Suprapubic skin (tissue), 4 donors: ENCODE results near the gene TTC38. TPM values are rescaled to one million over a fixed set of nuclear protein-coding genes. Genes with fewer than 3 reads are reported as not detected.

ENCODE experiments used
- DNase-seq, 2 donors: peaks; one replicate each; pipeline ENCODE4 v3.0.0-alpha.2; 2019; ENCODE audit warnings: low spot score in 2 of 2
- H3K27ac ChIP-seq: fragments of 200-600 bp; sonication (generic); one replicate; pipeline ENCODE4 v1.5.1; 2019
- H3K27me3 ChIP-seq: fragments of 200-600 bp; sonication (generic); one replicate; pipeline ENCODE4 v1.5.1; 2019
- H3K36me3 ChIP-seq: fragments of 200-600 bp; sonication (generic); one replicate; pipeline ENCODE4 v1.5.1; 2019
- H3K4me1 ChIP-seq: fragments of 200-600 bp; sonication (generic); one replicate; pipeline ENCODE4 v1.5.1; 2019
- H3K4me3 ChIP-seq: fragments of 200-600 bp; sonication (generic); one replicate; pipeline ENCODE4 v1.5.1; 2019; ENCODE audit warnings: mild to moderate bottlenecking
- H3K9me3 ChIP-seq: fragments of 200-600 bp; sonication (generic); one replicate; pipeline ENCODE4 v1.5.1; 2019
- EP300 ChIP-seq: sonication (generic); formaldehyde crosslinking; IDR thresholded peaks from one replicate; pipeline ENCODE4 v1.6.1; 2017; ENCODE audit warnings: antibody characterized with exemption
- POLR2A ChIP-seq, 2 donors: fragments of 450-650 bp; IDR thresholded peaks; one replicate each; pipeline ENCODE4 v1.6.1; 2017; ENCODE audit warnings: antibody characterized with exemption in 2 of 2, mild to moderate bottlenecking in 2 of 2, moderate library complexity in 2 of 2
- POLR2AphosphoS5 ChIP-seq, 3 donors: sonication (generic); formaldehyde crosslinking; IDR thresholded peaks; one replicate each; pipeline ENCODE4 v1.6.1; 2017; ENCODE audit warnings: antibody characterized with exemption in 3 of 3
- WGBS: methylation state at CpG from one replicate; pipeline ENCODE4 v1.1.5; 2018; 5-methylcytosine and 5-hydroxymethylcytosine counted together
- total RNA-seq, 4 donors: library from RNA; depleted of rRNA; stranded (reverse); fragments of >200 nt; gene quantifications; one replicate each; pipeline ENCODE4 v1.1.0, GENCODE V29; 2016
- TF ChIP-seq, protein P1 (sequence below), 2 donors: fragments of 200-600 bp in 1 of 2; fragments of 450-650 bp in 1 of 2; sonication (generic) in 1 of 2; IDR thresholded peaks; one replicate each; pipeline ENCODE4 v1.5.1; 2016 to 2019; ENCODE audit warnings: antibody characterized with exemption in 2 of 2, mild to moderate bottlenecking in 1 of 2, moderate library complexity in 1 of 2

The TTC38 gene
- total RNA-seq, 4 donors from 2014 or later, result 18.6 to 42.6 (median 35.4) TPM

- WGBS, result 81% methylated on average over 2 of the region's 2 CpGs
- H3K27ac ChIP-seq, result no peak overlapping the region
- TF ChIP-seq, protein P1, sequence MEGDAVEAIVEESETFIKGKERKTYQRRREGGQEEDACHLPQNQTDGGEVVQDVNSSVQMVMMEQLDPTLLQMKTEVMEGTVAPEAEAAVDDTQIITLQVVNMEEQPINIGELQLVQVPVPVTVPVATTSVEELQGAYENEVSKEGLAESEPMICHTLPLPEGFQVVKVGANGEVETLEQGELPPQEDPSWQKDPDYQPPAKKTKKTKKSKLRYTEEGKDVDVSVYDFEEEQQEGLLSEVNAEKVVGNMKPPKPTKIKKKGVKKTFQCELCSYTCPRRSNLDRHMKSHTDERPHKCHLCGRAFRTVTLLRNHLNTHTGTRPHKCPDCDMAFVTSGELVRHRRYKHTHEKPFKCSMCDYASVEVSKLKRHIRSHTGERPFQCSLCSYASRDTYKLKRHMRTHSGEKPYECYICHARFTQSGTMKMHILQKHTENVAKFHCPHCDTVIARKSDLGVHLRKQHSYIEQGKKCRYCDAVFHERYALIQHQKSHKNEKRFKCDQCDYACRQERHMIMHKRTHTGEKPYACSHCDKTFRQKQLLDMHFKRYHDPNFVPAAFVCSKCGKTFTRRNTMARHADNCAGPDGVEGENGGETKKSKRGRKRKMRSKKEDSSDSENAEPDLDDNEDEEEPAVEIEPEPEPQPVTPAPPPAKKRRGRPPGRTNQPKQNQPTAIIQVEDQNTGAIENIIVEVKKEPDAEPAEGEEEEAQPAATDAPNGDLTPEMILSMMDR (IDR thresholded peaks at IDR 0.05), result no peak
- TF ChIP-seq POLR2AphosphoS5 (IDR thresholded peaks at IDR 0.05), result no peak
- no peak for TF ChIP-seq EP300
- no peak for TF ChIP-seq POLR2A (IDR thresholded peaks at IDR 0.05)
Measured at GRCh38 chr22:46294784-46295183, 27.0 kb downstream of the TTC38 start.

GRCh38 chr22:46295277-46295971 lies 27.6 kb downstream of the TTC38 start:
- peak overlapping the region; percentile 87 for H3K27ac ChIP-seq
- peaks cover 16% of the 10 kb centered on the region for H3K36me3 ChIP-seq
- DNase-seq, result no peak
- TF ChIP-seq, protein P1 (IDR thresholded peaks at IDR 0.05), result no peak
- TF ChIP-seq POLR2AphosphoS5 (IDR thresholded peaks at IDR 0.05) (no peak), POLR2A (IDR thresholded peaks at IDR 0.05) (no peak), EP300 (no peak)
- H3K4me3 ChIP-seq, result peak overlapping the region; percentile 64
- no peaks in the 10 kb centered on the region for H3K27me3 ChIP-seq
- peaks cover 39% of the 10 kb centered on the region for H3K4me1 ChIP-seq
- no peaks in the 10 kb centered on the region for H3K9me3 ChIP-seq
- 61% methylated on average over 2 of the region's 4 CpGs for WGBS

More at GRCh38 chr22:46294784-46295183, 27.0 kb downstream of the TTC38 start:
- Histone ChIP-seq H3K9me3 (no peaks in the 10 kb centered on the region), H3K4me1 (peaks cover 46% of the 10 kb centered on the region), H3K27me3 (no peaks in the 10 kb centered on the region), H3K4me3 (no peak overlapping the region), H3K36me3 (peaks cover 17% of the 10 kb centered on the region)
- DNase-seq, result no peak

DNA sequence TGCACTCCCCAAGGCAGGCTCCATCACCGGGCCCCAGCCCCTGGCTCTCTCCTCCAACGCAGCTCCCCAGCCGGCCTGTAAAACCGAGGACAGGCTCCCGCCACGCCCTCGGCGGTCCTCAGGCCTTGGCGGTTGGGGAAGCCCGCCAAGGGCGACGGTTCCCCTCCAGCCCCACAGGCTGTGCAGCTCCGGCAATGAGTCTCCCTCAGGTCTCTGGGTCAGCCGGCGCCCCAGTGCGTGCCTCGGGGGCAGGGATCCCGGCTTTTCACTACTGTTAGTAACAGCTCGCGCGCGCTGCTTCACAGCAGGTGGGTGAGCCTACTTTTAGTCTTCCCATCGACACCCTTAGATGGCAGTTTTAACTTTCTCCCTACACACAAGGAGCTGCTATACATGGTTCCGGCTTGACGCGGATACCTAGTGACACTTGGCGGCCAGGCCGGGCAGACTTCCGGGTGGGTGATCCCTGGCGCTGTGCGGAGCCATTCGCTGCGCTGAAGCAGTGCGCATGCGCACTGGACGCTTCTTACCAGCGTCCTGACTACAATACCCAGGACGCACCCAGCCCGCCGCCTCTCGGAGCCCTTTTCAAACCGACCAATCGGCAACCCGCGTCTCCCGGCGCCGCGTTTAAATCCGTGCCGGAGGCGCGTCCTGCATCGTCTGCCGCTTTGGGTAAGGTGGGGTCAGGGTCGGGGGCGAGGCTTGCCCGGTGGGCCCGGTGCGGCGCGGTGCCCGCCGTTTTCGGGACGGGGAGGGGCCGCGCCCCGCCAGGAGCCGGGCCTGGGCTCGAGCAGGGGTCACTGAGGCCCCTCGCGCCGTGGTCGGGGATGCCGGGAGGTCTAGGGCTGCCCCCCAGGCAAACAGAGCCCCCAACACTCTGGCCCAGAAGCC lies 28.7 kb downstream of the TTC38 start, which contains the start of gene GTSE1:
TSS of gene GTSE1 (plus strand) at position 614 of the 894 bp plus-strand sequence. CDS start 531 bp downstream, outside the sequence.
- no peaks in the 10 kb centered on the region for H3K27me3 ChIP-seq
- TF ChIP-seq POLR2AphosphoS5 (IDR thresholded peaks at IDR 0.05), result peak in 2 of 3 donors; percentile 22 to 24
- TF ChIP-seq, protein P1 (IDR thresholded peaks at IDR 0.05), result no peak
- peak in 1 of 2 donors; percentile 27 for TF ChIP-seq POLR2A (IDR thresholded peaks at IDR 0.05)
- peaks cover 30% of the 10 kb centered on the region for H3K4me1 ChIP-seq
- peaks cover 9% of the 10 kb centered on the region for H3K36me3 ChIP-seq
- peak within 1 kb of the TSS; percentile 87 for H3K27ac ChIP-seq
- H3K9me3 ChIP-seq, result no peaks in the 10 kb centered on the region
- peak; percentile 98 to 99 for DNase-seq
- peak within 1 kb of the TSS; percentile 64 for H3K4me3 ChIP-seq
- 0% methylated on average over 10 of the region's 76 CpGs for whole genome bisulfite sequencing

DNA sequence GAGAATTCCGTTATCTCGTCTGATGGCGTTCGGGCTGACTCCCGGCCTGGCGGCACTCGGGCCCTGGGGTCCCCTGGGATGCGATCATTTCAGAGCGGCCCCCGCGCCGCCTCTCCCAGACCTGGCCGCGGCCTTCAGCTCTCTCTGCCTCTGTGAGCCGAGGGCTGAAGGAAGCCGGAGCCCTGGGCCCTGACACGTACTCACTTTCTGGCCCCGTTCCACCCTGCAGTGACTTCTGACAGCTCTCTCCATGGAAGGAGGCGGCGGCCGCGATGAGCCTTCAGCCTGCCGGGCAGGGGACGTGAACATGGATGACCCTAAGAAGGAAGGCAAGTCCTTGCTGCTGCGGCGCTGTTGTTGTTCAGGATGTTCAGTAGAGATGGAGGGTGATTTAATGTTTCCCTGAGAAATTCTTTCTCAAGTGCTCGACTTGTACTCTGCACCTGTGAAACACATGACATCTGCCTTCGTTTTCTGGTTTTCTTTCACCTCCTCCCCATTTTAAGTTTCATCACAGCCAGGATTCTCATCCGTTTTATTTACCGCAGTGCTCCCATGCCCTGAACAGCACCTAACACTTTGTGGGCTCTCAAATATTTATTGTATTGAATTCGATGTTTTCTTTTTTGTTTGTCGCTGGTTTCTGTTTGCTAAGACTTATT lies 29.5 kb downstream of the TTC38 start:
- no peaks in the 10 kb centered on the region for H3K9me3 ChIP-seq
- H3K4me1 ChIP-seq, result peaks cover 27% of the 10 kb centered on the region
- peak overlapping the region; percentile 64 for H3K4me3 ChIP-seq
- no peak overlapping the region for H3K27ac ChIP-seq
- 9% methylated on average over 16 of the region's 32 CpGs for WGBS
- no peak for DNase-seq
- H3K27me3 ChIP-seq, result no peaks in the 10 kb centered on the region
- peaks cover 1% of the 10 kb centered on the region for H3K36me3 ChIP-seq
- TF ChIP-seq, protein P1 (IDR thresholded peaks at IDR 0.05), result no peak
- no peak for TF ChIP-seq POLR2AphosphoS5 (IDR thresholded peaks at IDR 0.05)
- no peak for TF ChIP-seq EP300
- no peak for TF ChIP-seq POLR2A (IDR thresholded peaks at IDR 0.05)
